GM12878 (cell line): ENCODE measurements around the gene POU3F3. TPM values are rescaled to one million over a fixed set of nuclear protein-coding genes. Genes with fewer than 3 reads are reported as not detected.
A peak's percentile ranks its signal among the peaks of the same experiment; 100 is the strongest.

Source experiments
- ATAC-seq: fragments of 200-7000 bp; cut with Tn5 transposase; 3 replicates; pipeline ENCODE4 v1.9.1; 2020; ENCODE audit warnings: mild to moderate bottlenecking, moderate library complexity
- BruUV-seq: library from RNA; stranded (reverse); fragments of 400-500 nt; replicated peaks from 2 replicates; lab custom pipeline; 2021; lab: Mats Ljungman, UMichigan
- CTCF ChIA-PET: fragments of 300-600 bp; sonication (Branson Sonifier 250); formaldehyde crosslinking; extraction: SDS; loops from one replicate; lab custom pipeline; 2021; ENCODE audit warnings: inconsistent platforms; lab: Yijun Ruan, JAX
- POLR2A ChIA-PET: fragments of 350-600 bp; formaldehyde crosslinking; extraction: SDS; loops from one replicate; lab custom pipeline; 2021; ENCODE audit warnings: inconsistent platforms; lab: Charles Lee
- RAD21 ChIA-PET: fragments of 300-600 bp; sonication (Branson Sonifier 250); formaldehyde crosslinking; loops from one replicate; lab custom pipeline; 2023; ENCODE audit warnings: antibody characterized with exemption; ENCODE audit not compliant: unreplicated experiment; lab: Charles Lee
- SMC1A ChIA-PET: fragments of 300-600 bp; sonication (Branson Sonifier 250); formaldehyde crosslinking; loops from one replicate; lab custom pipeline; 2023; ENCODE audit not compliant: unreplicated experiment, uncharacterized antibody; lab: Charles Lee
- DNase-seq: peaks from one replicate; pipeline ENCODE4 v3.0.0-alpha.2; 2011; ENCODE audit warnings: low read depth, low spot score
- FAIRE-seq: peaks from 3 replicates; lab custom pipeline; 2011; peaks lifted over from hg19 to GRCh38; lab: Jason Lieb, UNC
- H2AFZ ChIP-seq: 2 replicates; pipeline ENCODE4 v1.6.0; 2011; ENCODE audit warnings: low read depth, low read length, control low read depth; ENCODE audit not compliant: control insufficient read depth
- H3K27ac ChIP-seq: 2 replicates; pipeline ENCODE4 v1.5.1; 2011; ENCODE audit warnings: control low read depth; ENCODE audit not compliant: control insufficient read depth, insufficient read depth
- H3K27me3 ChIP-seq, 2 experiments: replicated peaks in 1 of 2; 2 replicates each; pipeline versions ENCODE4 v1.6.0 to v1.6.1; 2011; ENCODE audit warnings: low read length in 1 of 2; ENCODE audit not compliant: control insufficient read depth in 2 of 2, insufficient read depth in 2 of 2
- H3K36me3 ChIP-seq, 2 experiments: 2 replicates each; pipeline ENCODE4 v1.5.1; 2011; ENCODE audit warnings: low read length in 1 of 2; ENCODE audit not compliant: control insufficient read depth in 2 of 2, insufficient read depth in 2 of 2
- H3K4me1 ChIP-seq: 2 replicates; pipeline ENCODE4 v1.6.1; 2011; ENCODE audit warnings: mild to moderate bottlenecking, low read length, moderate library complexity, mixed read lengths; ENCODE audit not compliant: control insufficient read depth, insufficient read depth
- H3K4me2 ChIP-seq: 2 replicates; pipeline ENCODE4 v1.6.0; 2011; ENCODE audit warnings: control low read depth; ENCODE audit not compliant: control insufficient read depth, insufficient read depth
- H3K4me3 ChIP-seq: fragments of 200-600 bp; sonication (generic); 2 replicates; pipeline ENCODE4 v1.5.1; 2016
- H3K79me2 ChIP-seq: 2 replicates; pipeline ENCODE4 v1.6.0; 2011; ENCODE audit warnings: low read length; ENCODE audit not compliant: control insufficient read depth, insufficient read depth
- H3K9ac ChIP-seq: 2 replicates; pipeline ENCODE4 v1.8.0; 2011; ENCODE audit warnings: low read length, control low read depth, mixed read lengths; ENCODE audit not compliant: control insufficient read depth, insufficient read depth
- H3K9me3 ChIP-seq: replicated peaks from 3 replicates; pipeline ENCODE4 v1.5.1; 2011; ENCODE audit warnings: mild to moderate bottlenecking, low read length; ENCODE audit not compliant: control insufficient read depth, insufficient read depth
- H4K20me1 ChIP-seq: 2 replicates; pipeline ENCODE4 v1.6.0; 2011; ENCODE audit not compliant: control insufficient read depth, insufficient read depth
- EZH2 ChIP-seq: IDR thresholded peaks from 2 replicates; pipeline ENCODE4 v1.6.1; 2012; ENCODE audit warnings: low read depth, mild to moderate bottlenecking, control low read depth, inconsistent platforms, low read length, borderline replicate concordance; ENCODE audit not compliant: control insufficient read depth
- HDAC2 ChIP-seq: fragments of 200-600 bp; sonication (generic); IDR thresholded peaks from 2 replicates; pipeline ENCODE4 v1.6.1; 2017
- KDM1A ChIP-seq: fragments of 200-600 bp; sonication (generic); IDR thresholded peaks from 2 replicates; pipeline ENCODE4 v1.6.1; 2016; ENCODE audit warnings: borderline replicate concordance
- PAX8 ChIP-seq: fragments of 450-650 bp; IDR thresholded peaks from 2 replicates; pipeline ENCODE4 v1.6.1; 2017; ENCODE audit warnings: mild to moderate bottlenecking, moderate library complexity
- SUZ12 ChIP-seq: fragments of 200-600 bp; sonication (generic); IDR thresholded peaks from one replicate; pipeline ENCODE4 v1.6.1; 2018; ENCODE audit warnings: antibody characterized with exemption, mild to moderate bottlenecking; ENCODE audit not compliant: unreplicated experiment
- WGBS: methylation state at CpG from one replicate; pipeline ENCODE4 v1.1.6; 2016; ENCODE audit warnings: low lambda C conversion rate; ENCODE audit not compliant: insufficient replicate concordance, insufficient coverage; ENCODE audit errors: missing lambda C conversion rate; 5-methylcytosine and 5-hydroxymethylcytosine counted together
- in situ Hi-C: fragments of 300-500 bp; cut with MboI; formaldehyde crosslinking; loops from 9 replicates; pipeline ENCODE4 v1.14.3; 2018; ENCODE audit warnings: mixed read lengths
- intact Hi-C: fragments of 100-400 bp; cut with micrococcal nuclease; formaldehyde crosslinking; loops from one replicate; pipeline ENCODE4 v1.14.2; 2022; ENCODE audit not compliant: unreplicated experiment
- polyA plus RNA-seq, 11 experiments: library from polyadenylated mRNA; depleted of rRNA in 4 of 11; unstranded in 6 of 11; stranded (reverse) in 5 of 11; fragments of >200 nt; fragmentation: Nextera tagmentation in 4 of 11; fragmentation: Illumina TruSeq in 1 of 11; extraction: Ambion mirVana in 4 of 11; extraction: Trizol in 1 of 11; gene quantifications; 1 replicate in 1 of 11; 2 replicates in 10 of 11; pipeline versions ENCODE4 v1.2.1 to v1.2.3, GENCODE V29; 2011 to 2016; ENCODE audit warnings: inconsistent platforms in 2 of 11, missing spikeins in 2 of 11, low read depth in 1 of 11
- total RNA-seq, 4 experiments: library from RNA; depleted of rRNA in 3 of 4; stranded (reverse); fragments of >200 nt in 3 of 4; fragmentation: Illumina TruSeq in 1 of 4; extraction: Trizol in 1 of 4; gene quantifications; 2 replicates each; pipeline versions ENCODE4 v1.2.1 to v1.2.3, GENCODE V29; 2013 to 2021
- TF ChIP-seq, protein P1 (sequence below): fragments of 450-650 bp; IDR thresholded peaks from 2 replicates; pipeline ENCODE4 v1.6.1; 2017; ENCODE audit warnings: mild to moderate bottlenecking, moderate library complexity

The POU3F3 gene
- total and polyA plus RNA-seq, 10 of the 15 experiments (the other 5 are each of a cell fraction or from before 2014, with no cell fraction given) = not detected

DNA sequence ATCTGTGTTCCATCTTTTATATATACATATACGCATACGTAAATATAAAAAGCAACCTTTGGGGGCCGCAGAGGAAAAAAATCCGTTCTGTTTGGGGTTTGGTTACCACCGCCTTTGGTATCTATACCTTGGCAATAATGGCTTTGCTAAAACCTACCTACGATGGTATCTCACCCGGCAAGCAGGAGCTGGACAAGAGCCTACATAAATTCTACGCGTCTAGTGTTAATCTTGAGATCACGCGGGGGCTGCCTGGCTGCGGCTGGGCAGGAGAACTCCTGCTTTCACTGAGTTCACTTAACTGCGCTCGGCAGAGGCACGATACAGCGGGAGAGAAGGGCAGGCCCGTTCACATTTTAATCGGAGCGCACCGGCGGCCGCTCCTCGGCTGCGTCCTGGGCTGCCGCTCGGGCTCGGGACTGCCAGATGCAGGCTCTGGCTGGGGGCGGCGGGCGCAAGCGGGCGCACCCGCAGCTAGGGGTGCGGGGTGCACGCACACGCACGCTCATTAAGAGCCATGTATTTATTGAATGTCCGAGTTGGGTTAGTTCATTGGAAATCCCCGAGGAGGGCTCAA, 1.7 kb upstream of the POU3F3 start:
- Histone ChIP-seq H3K27ac (no peak overlapping the region), H3K79me2 (no peaks in the 10 kb centered on the region), H4K20me1 (no peaks in the 10 kb centered on the region), H3K4me2 (peak overlapping the region; percentile 55; the same call in 1 of the 2 replicates), H2AFZ (no peak overlapping the region), H3K9me3 (peaks cover 4% of the 10 kb centered on the region; the same call in 1 of the 3 replicates), H3K4me1 (no peaks in the 10 kb centered on the region), H3K36me3 (no peaks in the 10 kb centered on the region), H3K9ac (no peak overlapping the region), H3K27me3 (peaks cover 13 to 23% of the 10 kb centered on the region in 2 experiments), H3K4me3 (0 out of 2 replicates have a peak overlapping the region, but pooled peaks have one; percentile 11)
- no TSS peak for BruUV-seq
- ChIA-PET CTCF (no interaction called here), RAD21 (no interaction called here), SMC1A (no interaction called here), POLR2A (no interaction called here)
- TF ChIP-seq KDM1A (no peak), EZH2 (peak; percentile 19; the same call in 1 of the 2 replicates), SUZ12 (peak; percentile 83)
- in situ Hi-C loops = loop anchor here (25.0 kb wide), 1 partner anchor 815 kb away; no protein-coding TSS in a partner anchor
- DNase-seq (no peak), ATAC-seq (no peak; the same call in 2 of the 3 replicates), FAIRE-seq (no peak)
- WGBS = 11% methylated on average over 39 of the region's 39 CpGs
- intact Hi-C loops = no loop called here

DNA sequence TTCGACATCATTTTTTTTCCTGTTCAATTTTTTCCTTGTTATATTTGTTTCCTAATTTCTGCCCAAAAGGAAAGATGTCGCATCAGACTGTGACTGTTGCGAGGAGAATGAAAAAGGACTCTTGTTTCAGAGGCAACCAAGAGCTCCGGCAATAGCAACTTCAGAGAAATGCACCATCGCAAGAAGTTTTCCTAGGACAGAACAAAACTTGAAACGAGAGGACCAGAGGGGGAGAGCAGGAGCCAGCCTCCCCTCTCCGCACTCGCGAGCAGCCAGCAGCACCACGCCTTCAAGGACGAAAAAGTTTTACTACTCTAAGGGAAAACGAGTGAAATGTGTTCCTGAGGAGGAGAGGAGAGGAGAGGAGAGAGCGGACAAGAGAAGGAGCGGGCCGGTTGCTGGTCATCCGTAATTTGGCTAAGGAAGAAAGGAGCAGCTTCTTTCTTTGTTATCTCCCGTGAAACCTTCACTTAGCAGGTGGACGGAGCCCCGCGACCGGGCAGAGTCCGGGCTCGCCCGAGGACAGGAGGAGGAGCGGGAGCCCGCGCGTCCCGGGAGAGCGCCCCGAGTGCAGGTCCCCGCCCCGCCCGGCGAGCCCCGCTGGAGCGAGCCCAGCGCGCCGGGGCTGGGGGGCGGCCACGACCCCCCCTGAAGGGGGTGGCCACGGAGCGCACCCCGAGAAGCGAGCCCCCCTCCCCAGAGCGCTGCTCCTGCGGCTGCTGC, 744 bp downstream of the POU3F3 start:
- H3K4me1 ChIP-seq = no peaks in the 10 kb centered on the region
- DNase-seq (no peak), FAIRE-seq (no peak)
- no TSS peak for BruUV-seq
- H2AFZ ChIP-seq = no peak overlapping the region
- SMC1A ChIA-PET = no interaction called here
- H3K36me3 ChIP-seq = no peaks in the 10 kb centered on the region
- H3K4me3 ChIP-seq = no peak overlapping the region
- H3K4me2 ChIP-seq = no peak overlapping the region
- H3K27me3 ChIP-seq = peaks cover 13 to 24% of the 10 kb centered on the region in 2 experiments
- no peaks in the 10 kb centered on the region for H4K20me1 ChIP-seq
- RAD21 ChIA-PET = no interaction called here
- 0 out of 2 replicates have a peak, but pooled peaks have one; percentile 39 for TF ChIP-seq EZH2
- no peak for TF ChIP-seq PAX8
- no peak for TF ChIP-seq HDAC2
- TF ChIP-seq, protein P1, sequence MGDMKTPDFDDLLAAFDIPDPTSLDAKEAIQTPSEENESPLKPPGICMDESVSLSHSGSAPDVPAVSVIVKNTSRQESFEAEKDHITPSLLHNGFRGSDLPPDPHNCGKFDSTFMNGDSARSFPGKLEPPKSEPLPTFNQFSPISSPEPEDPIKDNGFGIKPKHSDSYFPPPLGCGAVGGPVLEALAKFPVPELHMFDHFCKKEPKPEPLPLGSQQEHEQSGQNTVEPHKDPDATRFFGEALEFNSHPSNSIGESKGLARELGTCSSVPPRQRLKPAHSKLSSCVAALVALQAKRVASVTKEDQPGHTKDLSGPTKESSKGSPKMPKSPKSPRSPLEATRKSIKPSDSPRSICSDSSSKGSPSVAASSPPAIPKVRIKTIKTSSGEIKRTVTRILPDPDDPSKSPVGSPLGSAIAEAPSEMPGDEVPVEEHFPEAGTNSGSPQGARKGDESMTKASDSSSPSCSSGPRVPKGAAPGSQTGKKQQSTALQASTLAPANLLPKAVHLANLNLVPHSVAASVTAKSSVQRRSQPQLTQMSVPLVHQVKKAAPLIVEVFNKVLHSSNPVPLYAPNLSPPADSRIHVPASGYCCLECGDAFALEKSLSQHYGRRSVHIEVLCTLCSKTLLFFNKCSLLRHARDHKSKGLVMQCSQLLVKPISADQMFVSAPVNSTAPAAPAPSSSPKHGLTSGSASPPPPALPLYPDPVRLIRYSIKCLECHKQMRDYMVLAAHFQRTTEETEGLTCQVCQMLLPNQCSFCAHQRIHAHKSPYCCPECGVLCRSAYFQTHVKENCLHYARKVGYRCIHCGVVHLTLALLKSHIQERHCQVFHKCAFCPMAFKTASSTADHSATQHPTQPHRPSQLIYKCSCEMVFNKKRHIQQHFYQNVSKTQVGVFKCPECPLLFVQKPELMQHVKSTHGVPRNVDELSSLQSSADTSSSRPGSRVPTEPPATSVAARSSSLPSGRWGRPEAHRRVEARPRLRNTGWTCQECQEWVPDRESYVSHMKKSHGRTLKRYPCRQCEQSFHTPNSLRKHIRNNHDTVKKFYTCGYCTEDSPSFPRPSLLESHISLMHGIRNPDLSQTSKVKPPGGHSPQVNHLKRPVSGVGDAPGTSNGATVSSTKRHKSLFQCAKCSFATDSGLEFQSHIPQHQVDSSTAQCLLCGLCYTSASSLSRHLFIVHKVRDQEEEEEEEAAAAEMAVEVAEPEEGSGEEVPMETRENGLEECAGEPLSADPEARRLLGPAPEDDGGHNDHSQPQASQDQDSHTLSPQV = no peak
- TF ChIP-seq, all 136 proteins: peak for 1
- 36% methylated on average over 17 of the region's 48 CpGs for WGBS
- Histone ChIP-seq H3K27ac (no peak overlapping the region), H3K9ac (no peak overlapping the region), H3K79me2 (no peaks in the 10 kb centered on the region), H3K9me3 (peaks cover 4% of the 10 kb centered on the region; the same call in 1 of the 3 replicates)
- intact Hi-C loops = no loop called here
- no peak for ATAC-seq
- ChIA-PET POLR2A (no interaction called here), CTCF (no interaction called here)
- in situ Hi-C loops = loop anchor here (25.0 kb wide), 1 partner anchor 817 kb away; no protein-coding TSS in a partner anchor
